Measurements from ENCODE around the gene SMYD4. TPM values are rescaled to one million over a fixed set of nuclear protein-coding genes. Genes with fewer than 3 reads are reported as not detected.
"Not testable (repeated sequence)": the region's sequence is repeated elsewhere in the genome, so short reads cannot be mapped to it uniquely, and the experiment has no call there.

Gene SMYD4
- polyA plus RNA-seq, 1 experiment: 4.5 TPM

DNA sequence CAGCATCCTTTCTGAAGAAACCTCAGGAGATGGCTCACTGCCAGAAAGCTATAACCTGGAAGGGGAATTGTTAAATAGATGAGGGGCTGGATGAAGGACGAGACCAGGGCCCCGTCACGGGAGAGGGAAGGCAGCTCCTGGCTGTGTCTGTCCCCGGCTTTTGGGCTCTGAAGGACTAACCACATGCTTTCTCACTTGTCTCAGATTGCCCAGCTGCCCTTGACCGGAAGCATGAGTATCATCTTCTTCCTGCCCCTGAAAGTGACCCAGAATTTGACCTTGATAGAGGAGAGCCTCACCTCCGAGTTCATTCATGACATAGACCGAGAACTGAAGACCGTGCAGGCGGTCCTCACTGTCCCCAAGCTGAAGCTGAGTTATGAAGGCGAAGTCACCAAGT is 53.4 kb downstream of the SMYD4 start:
- Histone ChIP-seq H3K36me3 (ENCODE audit: control insufficient read depth, insufficient read depth, low read length) (peaks cover 17% of the 10 kb centered on the region), H3K27me3 (ENCODE audit: control insufficient read depth, insufficient read depth, low read length) (no peaks in the 10 kb centered on the region), H3K4me3 (ENCODE audit: low read depth, low read length) (no peak overlapping the region)
- TF ChIP-seq, protein P1, sequence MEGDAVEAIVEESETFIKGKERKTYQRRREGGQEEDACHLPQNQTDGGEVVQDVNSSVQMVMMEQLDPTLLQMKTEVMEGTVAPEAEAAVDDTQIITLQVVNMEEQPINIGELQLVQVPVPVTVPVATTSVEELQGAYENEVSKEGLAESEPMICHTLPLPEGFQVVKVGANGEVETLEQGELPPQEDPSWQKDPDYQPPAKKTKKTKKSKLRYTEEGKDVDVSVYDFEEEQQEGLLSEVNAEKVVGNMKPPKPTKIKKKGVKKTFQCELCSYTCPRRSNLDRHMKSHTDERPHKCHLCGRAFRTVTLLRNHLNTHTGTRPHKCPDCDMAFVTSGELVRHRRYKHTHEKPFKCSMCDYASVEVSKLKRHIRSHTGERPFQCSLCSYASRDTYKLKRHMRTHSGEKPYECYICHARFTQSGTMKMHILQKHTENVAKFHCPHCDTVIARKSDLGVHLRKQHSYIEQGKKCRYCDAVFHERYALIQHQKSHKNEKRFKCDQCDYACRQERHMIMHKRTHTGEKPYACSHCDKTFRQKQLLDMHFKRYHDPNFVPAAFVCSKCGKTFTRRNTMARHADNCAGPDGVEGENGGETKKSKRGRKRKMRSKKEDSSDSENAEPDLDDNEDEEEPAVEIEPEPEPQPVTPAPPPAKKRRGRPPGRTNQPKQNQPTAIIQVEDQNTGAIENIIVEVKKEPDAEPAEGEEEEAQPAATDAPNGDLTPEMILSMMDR (IDR thresholded peaks at IDR 0.05; ENCODE audit: insufficient read depth, low read depth, low read length): no peak
- no peak for DNase-seq (ENCODE audit: low read depth)
- ChIA-PET POLR2A (no interaction called here), CTCF (interaction anchor here (1.0 to 14.2 kb wide), 2 partner anchors 19 to 59 kb away, joined by 4 to 224 read pairs; no protein-coding TSS in a partner anchor)

DNA sequence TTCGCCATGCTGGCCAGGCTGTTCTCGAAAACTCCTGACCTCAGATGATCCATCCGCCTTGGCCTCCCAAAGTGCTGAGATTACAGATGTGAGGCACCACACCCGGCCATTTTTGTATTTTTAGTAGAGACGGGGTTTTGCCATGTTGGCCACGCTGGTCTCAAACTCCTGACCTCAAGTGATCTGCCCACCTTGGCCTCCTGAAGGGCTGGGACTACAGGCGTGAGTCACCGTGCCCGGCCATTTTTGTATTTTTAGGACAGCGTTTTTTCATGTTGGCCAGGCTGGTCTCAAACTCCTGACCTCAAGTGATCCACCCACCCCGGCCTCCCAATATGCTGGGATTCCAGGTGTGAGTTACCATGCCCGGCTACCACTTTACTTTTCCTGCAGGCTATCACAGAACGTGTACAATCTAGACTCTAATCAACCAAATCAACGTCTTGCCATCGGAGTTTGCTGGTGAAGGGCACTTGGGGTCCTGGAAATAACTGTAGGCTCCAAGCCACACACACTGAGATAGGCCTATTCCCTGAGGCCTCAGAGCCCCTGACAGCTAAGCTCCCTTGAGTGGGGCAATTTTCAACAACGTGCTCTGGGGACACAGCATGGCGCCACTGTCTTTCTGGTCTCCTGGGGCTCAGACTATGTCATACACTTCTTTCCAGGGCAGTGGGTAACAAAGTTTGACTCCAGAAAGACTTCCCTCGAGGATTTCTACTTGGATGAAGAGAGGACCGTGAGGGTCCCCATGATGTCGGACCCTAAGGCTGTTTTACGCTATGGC is 55.1 kb downstream of the SMYD4 start:
- Histone ChIP-seq H3K36me3 (ENCODE audit: control insufficient read depth, insufficient read depth, low read length) (peaks cover 22% of the 10 kb centered on the region), H3K4me3 (ENCODE audit: low read depth, low read length) (no peak overlapping the region), H3K27me3 (ENCODE audit: control insufficient read depth, insufficient read depth, low read length) (no peaks in the 10 kb centered on the region)
- TF ChIP-seq, protein P1 (IDR thresholded peaks at IDR 0.05; ENCODE audit: insufficient read depth, low read depth, low read length): no peak
- POLR2A ChIA-PET: no interaction called here
- CTCF ChIA-PET: interaction anchor here (1.3 to 14.2 kb wide), 2 partner anchors 9 to 57 kb away, joined by 4 to 224 read pairs; no protein-coding TSS in a partner anchor
- DNase-seq (ENCODE audit: low read depth): no peak

DNA sequence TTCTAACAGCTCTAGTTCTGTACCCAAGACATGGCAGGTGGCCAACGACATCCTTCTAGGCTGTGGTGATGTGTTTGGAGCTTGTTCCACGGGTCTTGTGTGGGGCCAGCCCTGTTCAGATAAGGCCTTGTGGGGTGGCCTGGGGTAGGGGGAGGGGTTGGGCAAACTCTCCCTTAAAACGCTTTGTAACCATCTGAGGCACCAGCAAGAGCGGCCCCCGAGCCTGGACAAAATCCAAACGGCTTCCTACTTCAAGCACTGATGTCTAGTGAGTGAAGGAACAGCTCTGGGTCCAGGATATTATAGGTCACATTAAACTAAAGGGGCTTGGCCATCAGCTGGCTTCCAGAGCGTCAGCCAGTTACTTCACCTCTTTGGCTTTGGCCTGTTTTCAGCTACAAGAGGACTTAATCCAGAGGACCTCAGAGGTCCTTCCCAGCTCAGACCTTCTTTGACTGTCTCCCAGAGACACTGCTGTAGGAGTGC is 56.0 kb downstream of the SMYD4 start:
- CTCF ChIA-PET: interaction anchor here (1.3 to 1.8 kb wide), 2 partner anchors 10 to 11 kb away, joined by 4 read pairs; no protein-coding TSS in a partner anchor
- POLR2A ChIA-PET: no interaction called here
- Histone ChIP-seq H3K4me3 (ENCODE audit: low read depth, low read length) (no peak overlapping the region), H3K36me3 (ENCODE audit: control insufficient read depth, insufficient read depth, low read length) (peaks cover 22% of the 10 kb centered on the region), H3K27me3 (ENCODE audit: control insufficient read depth, insufficient read depth, low read length) (no peaks in the 10 kb centered on the region)
- TF ChIP-seq, protein P1 (IDR thresholded peaks at IDR 0.05; ENCODE audit: insufficient read depth, low read depth, low read length): no peak
- DNase-seq (ENCODE audit: low read depth): no peak

DNA sequence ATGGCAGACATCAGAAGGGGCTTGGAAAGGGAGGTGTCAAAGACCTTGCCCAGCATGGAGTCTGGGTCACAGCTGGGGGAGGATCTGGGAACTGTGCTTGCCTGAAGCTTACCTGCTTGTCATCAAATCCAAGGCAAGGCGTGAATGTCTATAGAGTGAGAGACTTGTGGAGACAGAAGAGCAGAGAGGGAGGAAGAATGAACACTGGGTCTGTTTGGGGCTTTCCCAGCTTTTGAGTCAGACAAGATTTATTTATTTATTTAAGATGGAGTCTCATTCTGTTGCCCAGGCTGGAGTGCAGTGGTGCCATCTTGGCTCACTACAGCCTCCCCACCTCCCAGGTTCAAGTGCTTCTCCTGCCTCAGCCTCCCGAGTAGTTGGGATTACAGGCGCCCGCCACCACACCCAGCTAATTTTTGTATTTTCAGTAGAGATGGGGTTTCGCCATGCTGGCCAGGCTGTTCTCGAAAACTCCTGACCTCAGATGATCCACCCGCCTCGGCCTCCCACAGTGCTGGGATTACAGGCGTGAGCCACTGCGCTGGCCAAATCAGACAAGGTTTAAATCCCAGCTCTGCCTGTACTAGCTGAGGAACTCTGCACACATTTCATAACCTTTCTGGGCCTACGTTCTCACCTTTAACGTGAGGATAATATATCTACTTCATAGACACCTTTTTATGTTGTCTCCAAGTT is 56.6 kb downstream of the SMYD4 start:
- H3K4me3 ChIP-seq (ENCODE audit: low read depth, low read length); H3K27me3 ChIP-seq (ENCODE audit: control insufficient read depth, insufficient read depth, low read length); POLR2A ChIA-PET; DNase-seq (ENCODE audit: low read depth): not testable (repeated sequence)
- H3K36me3 ChIP-seq (ENCODE audit: control insufficient read depth, insufficient read depth, low read length): peaks cover 21% of the 10 kb centered on the region
- CTCF ChIA-PET: interaction anchor here (1.3 to 1.8 kb wide), 3 partner anchors 10 to 52 kb away, joined by 3 to 4 read pairs (median 4); no protein-coding TSS in a partner anchor

DNA sequence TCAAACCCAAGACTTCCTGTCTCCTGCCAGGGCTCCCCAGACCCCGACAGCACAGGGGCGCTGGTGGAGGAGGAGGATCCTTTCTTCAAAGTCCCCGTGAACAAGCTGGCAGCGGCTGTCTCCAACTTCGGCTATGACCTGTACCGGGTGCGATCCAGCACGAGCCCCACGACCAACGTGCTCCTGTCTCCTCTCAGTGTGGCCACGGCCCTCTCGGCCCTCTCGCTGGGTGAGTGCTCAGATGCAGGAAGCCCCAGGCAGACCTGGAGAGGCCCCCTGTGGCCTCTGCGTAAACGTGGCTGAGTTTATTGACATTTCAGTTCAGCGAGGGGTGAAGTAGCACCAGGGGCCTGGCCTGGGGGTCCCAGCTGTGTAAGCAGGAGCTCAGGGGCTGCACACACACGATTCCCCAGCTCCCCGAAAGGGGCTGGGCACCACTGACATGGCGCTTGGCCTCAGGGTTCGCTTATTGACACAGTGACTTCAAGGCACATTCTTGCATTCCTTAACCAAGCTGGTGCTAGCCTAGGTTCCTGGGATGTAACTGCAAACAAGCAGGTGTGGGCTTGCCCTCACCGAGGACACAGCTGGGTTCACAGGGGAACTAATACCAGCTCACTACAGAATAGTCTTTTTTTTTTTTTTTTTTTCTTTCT is 59.8 kb downstream of the SMYD4 start:
- H3K27me3 ChIP-seq (ENCODE audit: control insufficient read depth, insufficient read depth, low read length): no peaks in the 10 kb centered on the region
- ChIA-PET CTCF (interaction anchor here (1.0 kb wide), 1 partner anchor 207 kb away, joined by 3 read pairs; the partner anchor contains the start of gene PITPNA), POLR2A (interaction anchor here (0.6 kb wide), 1 partner anchor 53 kb away, joined by 3 read pairs; no protein-coding TSS in a partner anchor)
- TF ChIP-seq, protein P1 (IDR thresholded peaks at IDR 0.05; ENCODE audit: insufficient read depth, low read depth, low read length): no peak
- peaks cover 9% of the 10 kb centered on the region for H3K36me3 ChIP-seq (ENCODE audit: control insufficient read depth, insufficient read depth, low read length)
- no peak for DNase-seq (ENCODE audit: low read depth)
- H3K4me3 ChIP-seq (ENCODE audit: low read depth, low read length): no peak overlapping the region

Measured in BJ (cell line).